BLaER1 (cell line): ENCODE measurements around the gene C17orf114.

Experiments used
- H3K27ac ChIP-seq: shearing (Covaris generic); formaldehyde crosslinking; 2 replicates; pipeline ENCODE4 v1.8.1; 2022
- H3K27me3 ChIP-seq: shearing (Covaris generic); formaldehyde crosslinking; 2 replicates; pipeline ENCODE4 v1.8.1; 2022
- H3K36me3 ChIP-seq: shearing (Covaris generic); formaldehyde crosslinking; 2 replicates; pipeline ENCODE4 v1.8.1; 2022
- H3K4me1 ChIP-seq: shearing (Covaris generic); formaldehyde crosslinking; 2 replicates; pipeline ENCODE4 v1.8.1; 2022
- H3K4me2 ChIP-seq: shearing (Covaris generic); formaldehyde crosslinking; 2 replicates; pipeline ENCODE4 v1.8.1; 2022
- H3K4me3 ChIP-seq: shearing (Covaris generic); formaldehyde crosslinking; 2 replicates; pipeline ENCODE4 v1.8.1; 2022
- H3K9ac ChIP-seq: shearing (Covaris generic); formaldehyde crosslinking; 2 replicates; pipeline ENCODE4 v1.8.1; 2022
- H3K9me3 ChIP-seq: shearing (Covaris generic); formaldehyde crosslinking; 2 replicates; pipeline ENCODE4 v1.8.1; 2022
- H4K20me1 ChIP-seq: shearing (Covaris generic); formaldehyde crosslinking; 2 replicates; pipeline ENCODE4 v1.8.1; 2022
- Cebpa-rat ChIP-seq: shearing (Covaris generic); IDR thresholded peaks from 2 replicates; pipeline ENCODE4 v1.8.1; 2022

Gene C17orf114

DNA sequence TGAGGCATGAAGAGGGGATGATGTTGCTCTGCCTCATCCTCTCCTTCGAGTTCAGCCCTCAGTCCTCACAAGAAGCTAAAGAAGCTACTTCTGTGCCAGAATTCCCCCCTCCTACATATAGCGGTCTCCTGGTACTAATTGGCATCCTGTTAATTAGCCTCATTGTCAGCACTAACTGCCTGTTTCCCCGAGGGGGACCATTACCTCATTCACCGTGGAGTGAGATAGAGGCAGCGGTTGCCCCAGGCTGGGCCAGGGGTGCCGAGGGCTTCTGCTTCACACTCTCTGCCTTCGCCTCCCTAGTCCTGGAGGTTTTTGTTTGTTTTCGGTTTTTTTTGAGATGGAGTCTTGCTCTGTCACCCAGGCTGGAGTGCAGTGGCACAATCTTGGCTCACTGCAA is 25.3 kb upstream of the C17orf114 start:
- H3K4me2 ChIP-seq = no peak overlapping the region
- H3K9ac ChIP-seq = no peak overlapping the region
- no peak overlapping the region for H3K4me3 ChIP-seq
- TF ChIP-seq Cebpa-rat = no peak
- no peaks in the 10 kb centered on the region for H3K27me3 ChIP-seq
- no peaks in the 10 kb centered on the region for H3K9me3 ChIP-seq
- H3K27ac ChIP-seq = no peak overlapping the region
- peaks cover 14% of the 10 kb centered on the region; the same call in 1 of the 2 replicates for H3K36me3 ChIP-seq
- no peaks in the 10 kb centered on the region for H3K4me1 ChIP-seq
- no peaks in the 10 kb centered on the region for H4K20me1 ChIP-seq

DNA sequence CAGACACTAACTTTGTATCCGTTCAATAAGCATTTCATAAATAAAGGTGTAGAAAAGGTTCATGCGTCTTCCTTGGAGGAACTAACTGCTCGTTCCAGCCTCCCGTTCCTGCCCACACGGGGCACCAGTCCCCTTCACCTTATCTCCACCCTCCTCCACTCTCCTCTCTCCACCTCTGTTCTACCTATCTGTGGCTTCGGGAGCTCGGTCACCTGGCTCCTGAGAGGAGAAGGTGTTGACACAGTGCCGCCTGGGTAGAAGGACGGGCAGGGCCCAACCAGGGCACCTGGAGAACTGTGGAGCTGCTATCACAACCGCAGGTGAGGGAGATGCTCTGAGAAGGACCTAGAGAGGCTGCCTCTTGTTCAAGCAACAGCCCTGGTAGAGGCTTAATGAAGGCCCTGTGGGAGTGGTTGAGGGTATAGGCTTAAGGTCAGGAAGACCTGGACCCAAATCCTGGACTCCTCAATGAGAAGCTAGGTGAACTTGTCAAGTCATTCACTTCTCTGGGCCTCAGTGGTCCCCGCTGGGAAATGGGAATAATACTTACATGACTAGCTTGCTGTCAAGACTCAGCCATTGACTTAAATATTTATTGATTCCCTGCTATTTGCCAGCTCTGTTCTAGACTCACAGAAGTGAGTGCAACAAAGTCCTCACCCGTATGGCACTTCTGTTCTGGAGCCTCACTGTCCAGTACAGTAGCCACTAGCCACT is 21.4 kb upstream of the C17orf114 start:
- no peak for TF ChIP-seq Cebpa-rat
- Histone ChIP-seq H3K4me1 (no peaks in the 10 kb centered on the region), H3K36me3 (peaks cover 23% of the 10 kb centered on the region; the same call in 1 of the 2 replicates), H3K4me2 (no peak overlapping the region), H3K27ac (no peak overlapping the region), H3K9me3 (no peaks in the 10 kb centered on the region), H4K20me1 (no peaks in the 10 kb centered on the region), H3K27me3 (no peaks in the 10 kb centered on the region), H3K9ac (no peak overlapping the region), H3K4me3 (no peak overlapping the region)

DNA sequence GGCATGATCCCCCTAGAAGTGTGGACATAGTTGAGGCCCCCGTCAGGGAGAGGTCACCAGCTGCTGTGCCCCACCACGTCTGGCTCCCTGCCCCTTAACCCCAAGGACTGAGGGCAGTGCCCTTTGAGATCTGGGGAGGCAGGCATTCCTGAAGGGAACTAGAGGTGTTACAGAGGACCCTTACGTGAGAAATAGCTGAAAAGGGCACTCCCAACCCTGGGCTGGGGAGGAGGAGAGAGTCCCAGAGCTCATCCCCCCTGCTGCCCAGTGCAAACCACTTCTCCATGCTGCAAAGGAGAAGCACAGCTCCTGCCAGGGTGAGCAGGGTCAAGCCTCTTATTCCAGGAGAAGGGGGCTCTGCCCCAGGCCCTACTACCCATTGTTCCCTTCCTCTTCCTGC is 20.7 kb upstream of the C17orf114 start:
- no peak overlapping the region for H3K27ac ChIP-seq
- no peaks in the 10 kb centered on the region for H3K4me1 ChIP-seq
- no peak overlapping the region for H3K4me3 ChIP-seq
- no peaks in the 10 kb centered on the region for H3K27me3 ChIP-seq
- H3K9ac ChIP-seq = no peak overlapping the region
- no peaks in the 10 kb centered on the region for H4K20me1 ChIP-seq
- no peaks in the 10 kb centered on the region for H3K9me3 ChIP-seq
- no peak overlapping the region for H3K4me2 ChIP-seq
- H3K36me3 ChIP-seq = peaks cover 28% of the 10 kb centered on the region; the same call in 1 of the 2 replicates
- no peak for TF ChIP-seq Cebpa-rat

DNA sequence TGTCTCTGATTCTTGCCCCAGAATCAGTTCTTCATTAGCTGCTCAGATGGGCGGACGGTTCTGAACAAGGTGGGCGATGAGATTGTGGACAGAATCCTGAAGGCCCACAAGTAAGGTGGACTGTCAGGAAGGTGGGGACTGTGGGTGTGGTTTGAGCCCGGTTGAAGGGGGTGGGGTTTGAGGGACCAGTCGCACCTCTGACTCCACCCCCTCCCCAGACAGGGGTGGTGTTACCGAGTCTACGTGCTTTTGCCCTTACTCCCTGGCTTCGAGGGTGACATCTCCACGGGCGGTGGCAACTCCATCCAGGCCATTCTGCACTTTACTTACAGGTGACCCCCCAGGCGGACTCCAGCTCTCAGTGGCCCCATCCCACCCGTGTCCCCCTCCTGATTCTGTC is 16.1 kb upstream of the C17orf114 start:
- Histone ChIP-seq H3K4me3 (no peak overlapping the region), H3K27me3 (no peaks in the 10 kb centered on the region), H3K4me2 (no peak overlapping the region), H3K9ac (no peak overlapping the region), H4K20me1 (no peaks in the 10 kb centered on the region), H3K4me1 (no peaks in the 10 kb centered on the region), H3K36me3 (peaks cover 60% of the 10 kb centered on the region), H3K27ac (no peak overlapping the region), H3K9me3 (no peaks in the 10 kb centered on the region)
- TF ChIP-seq Cebpa-rat = no peak

DNA sequence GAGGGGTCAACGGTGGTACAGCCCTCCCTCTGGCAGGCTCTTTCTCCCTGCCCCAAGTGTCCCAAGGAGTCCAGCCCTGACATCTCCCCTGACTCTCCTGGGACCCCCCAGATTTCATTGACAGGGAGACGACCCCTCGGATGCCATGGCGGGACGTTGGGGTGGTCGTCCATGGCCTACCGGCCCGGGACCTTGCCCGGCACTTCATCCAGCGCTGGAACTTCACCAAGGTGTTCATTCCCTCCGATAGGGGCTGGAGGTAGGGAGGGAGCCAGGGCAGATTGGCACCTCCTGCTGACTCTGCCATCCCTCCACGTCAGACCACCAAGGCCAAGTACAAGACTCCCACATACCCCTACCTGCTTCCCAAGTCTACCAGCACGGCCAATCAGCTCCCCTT is 14.7 kb upstream of the C17orf114 start:
- H3K9ac ChIP-seq = no peak overlapping the region
- no peak overlapping the region for H3K4me2 ChIP-seq
- H4K20me1 ChIP-seq = no peaks in the 10 kb centered on the region
- peaks cover 50% of the 10 kb centered on the region for H3K36me3 ChIP-seq
- H3K27me3 ChIP-seq = no peaks in the 10 kb centered on the region
- H3K27ac ChIP-seq = no peak overlapping the region
- H3K9me3 ChIP-seq = no peaks in the 10 kb centered on the region
- no peak for TF ChIP-seq Cebpa-rat
- no peak overlapping the region for H3K4me3 ChIP-seq
- H3K4me1 ChIP-seq = no peaks in the 10 kb centered on the region; the same call in 1 of the 2 replicates

DNA sequence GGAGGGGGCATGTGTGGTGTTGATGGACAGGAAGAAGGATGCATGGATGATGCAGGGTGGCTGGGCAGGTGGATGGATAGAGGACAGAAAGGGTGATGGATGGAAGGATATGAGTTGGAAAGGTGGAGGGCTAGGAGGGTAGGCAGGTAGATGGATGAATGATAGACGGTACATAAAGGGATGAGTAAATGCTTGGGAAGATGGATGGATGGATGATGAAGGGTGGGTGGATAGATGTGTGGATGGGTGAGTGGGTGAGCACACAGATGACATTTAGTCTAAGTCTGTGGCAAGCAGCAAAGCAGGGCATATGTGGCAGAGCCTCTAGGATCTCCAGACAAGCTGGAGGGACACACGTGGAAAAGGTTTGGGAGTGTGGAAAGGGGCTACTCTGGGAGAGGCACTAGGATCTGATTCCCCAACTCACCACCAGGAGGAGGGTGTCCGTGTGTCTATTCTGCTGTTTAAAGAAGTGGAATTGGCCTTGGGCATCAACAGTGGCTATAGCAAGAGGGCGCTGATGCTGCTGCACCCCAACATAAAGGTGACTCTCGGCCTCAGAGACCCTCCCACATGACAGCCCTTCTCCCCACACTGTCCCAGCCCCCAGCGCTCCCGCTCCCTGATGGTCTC is 13.0 kb upstream of the C17orf114 start:
- no peak overlapping the region for H3K4me2 ChIP-seq
- H3K36me3 ChIP-seq = peaks cover 50% of the 10 kb centered on the region
- no peak for TF ChIP-seq Cebpa-rat
- no peaks in the 10 kb centered on the region for H3K9me3 ChIP-seq
- no peaks in the 10 kb centered on the region for H3K27me3 ChIP-seq
- no peaks in the 10 kb centered on the region for H4K20me1 ChIP-seq
- H3K27ac ChIP-seq = no peak overlapping the region
- peaks cover 14% of the 10 kb centered on the region for H3K4me1 ChIP-seq
- no peak overlapping the region for H3K9ac ChIP-seq
- H3K4me3 ChIP-seq = no peak overlapping the region

DNA sequence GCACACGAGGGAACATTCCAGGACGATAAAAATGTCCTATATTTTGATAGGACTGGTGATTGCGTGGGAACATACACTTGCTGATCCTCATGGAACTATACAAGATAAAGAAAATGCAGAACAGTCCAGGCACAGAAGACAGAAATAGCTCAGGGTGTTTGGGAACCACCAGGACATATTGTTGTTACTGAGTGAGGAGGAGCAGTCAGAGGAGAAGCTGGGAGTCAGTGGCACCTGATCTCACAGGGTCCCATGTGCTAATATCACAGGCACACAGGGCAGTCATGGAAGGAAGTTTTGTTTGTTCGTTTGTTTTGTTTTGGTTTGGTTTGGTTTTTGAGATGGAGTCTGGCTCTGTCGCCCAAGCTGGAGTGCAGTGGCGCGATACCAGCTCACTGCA is 10.6 kb upstream of the C17orf114 start:
- H3K27me3 ChIP-seq = no peaks in the 10 kb centered on the region
- no peak for TF ChIP-seq Cebpa-rat
- peaks cover 27% of the 10 kb centered on the region for H3K4me1 ChIP-seq
- H3K9ac ChIP-seq = no peak overlapping the region
- no peak overlapping the region for H3K4me3 ChIP-seq
- H3K27ac ChIP-seq = no peak overlapping the region
- H3K36me3 ChIP-seq = peaks cover 46% of the 10 kb centered on the region
- H3K4me2 ChIP-seq = no peak overlapping the region
- H3K9me3 ChIP-seq = no peaks in the 10 kb centered on the region
- H4K20me1 ChIP-seq = 0 out of 2 replicates have a peak, but pooled peaks cover 5% of the 10 kb centered on the region

DNA sequence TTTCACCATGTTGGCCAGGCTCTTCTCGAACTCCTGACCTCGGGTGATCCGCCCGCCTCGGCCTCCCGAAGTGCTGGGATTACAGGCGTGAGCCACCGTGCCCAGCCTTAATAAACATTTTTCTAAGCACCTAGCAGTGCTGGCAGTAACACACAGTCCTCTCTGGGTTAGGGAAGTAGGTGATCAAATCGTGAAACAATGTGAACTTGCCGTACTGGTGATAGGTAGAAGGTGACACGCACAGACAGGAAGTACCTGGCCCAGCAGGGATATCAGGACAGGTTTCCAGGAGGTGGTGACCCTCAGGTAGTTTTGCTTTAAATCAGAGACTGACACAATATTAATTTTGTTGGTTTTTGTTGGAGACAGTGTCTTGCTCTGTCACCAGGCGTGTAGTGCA is 9.3 kb upstream of the C17orf114 start:
- H3K4me1 ChIP-seq = peaks cover 30% of the 10 kb centered on the region
- no peaks in the 10 kb centered on the region for H3K9me3 ChIP-seq
- H3K9ac ChIP-seq = no peak overlapping the region
- 0 out of 2 replicates have a peak, but pooled peaks cover 6% of the 10 kb centered on the region for H4K20me1 ChIP-seq
- no peaks in the 10 kb centered on the region for H3K27me3 ChIP-seq
- H3K4me2 ChIP-seq = no peak overlapping the region
- no peak overlapping the region for H3K27ac ChIP-seq
- H3K36me3 ChIP-seq = peaks cover 33% of the 10 kb centered on the region
- no peak overlapping the region for H3K4me3 ChIP-seq
- no peak for TF ChIP-seq Cebpa-rat

DNA sequence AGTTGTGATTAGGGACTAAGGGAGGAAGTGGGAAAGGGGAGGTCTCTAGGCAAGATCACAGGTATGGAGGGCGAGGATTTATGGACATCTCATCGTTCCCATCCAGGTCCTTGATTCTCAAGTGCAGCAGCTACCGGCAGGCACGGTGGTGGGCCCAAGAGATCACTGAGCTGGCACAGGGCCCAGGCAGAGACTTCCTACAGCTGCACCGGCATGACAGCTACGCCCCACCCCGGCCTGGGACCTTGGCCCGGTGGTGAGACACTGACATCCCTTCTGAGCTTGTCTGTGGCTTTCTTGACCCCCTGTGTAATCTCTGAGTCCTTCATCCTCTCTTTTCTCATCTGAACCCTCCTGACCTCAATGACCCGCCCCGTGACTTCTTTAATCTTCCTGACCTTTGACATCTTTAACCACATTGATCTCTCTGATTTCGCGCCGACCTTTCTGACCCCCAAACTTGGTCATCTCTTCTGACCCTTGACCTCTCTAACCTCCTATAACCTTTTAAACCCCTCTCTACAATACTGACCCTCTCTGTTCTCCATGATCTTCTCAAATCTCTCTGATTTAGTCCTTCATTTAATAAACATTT is 8.7 kb upstream of the C17orf114 start:
- H3K4me2 ChIP-seq = peak overlapping the region; percentile 51
- no peak for TF ChIP-seq Cebpa-rat
- H4K20me1 ChIP-seq = 0 out of 2 replicates have a peak, but pooled peaks cover 6% of the 10 kb centered on the region
- H3K9ac ChIP-seq = no peak overlapping the region
- no peaks in the 10 kb centered on the region for H3K9me3 ChIP-seq
- no peak overlapping the region for H3K27ac ChIP-seq
- H3K4me1 ChIP-seq = peaks cover 35% of the 10 kb centered on the region
- H3K36me3 ChIP-seq = peaks cover 27% of the 10 kb centered on the region
- no peaks in the 10 kb centered on the region for H3K27me3 ChIP-seq
- H3K4me3 ChIP-seq = no peak overlapping the region

DNA sequence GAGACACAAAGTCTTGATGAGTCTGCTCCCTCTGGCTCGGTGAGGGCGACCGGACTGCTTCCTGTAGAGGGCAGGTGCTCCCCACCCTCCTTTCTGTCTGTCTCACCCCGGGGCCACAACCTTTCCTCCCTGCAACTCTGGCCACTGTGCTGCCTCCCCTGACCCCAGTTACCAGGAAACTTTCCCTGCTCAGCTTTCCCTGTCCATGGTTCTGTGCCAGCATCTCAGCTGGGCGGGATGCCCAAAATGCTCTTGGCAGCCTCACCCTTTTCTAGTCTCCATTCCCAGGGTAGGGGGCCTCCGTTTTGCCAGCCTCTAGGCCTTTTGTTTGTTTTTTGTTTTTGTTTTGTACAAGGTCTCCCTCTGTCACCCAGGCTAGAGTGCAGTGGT is 6.2 kb upstream of the C17orf114 start:
- TF ChIP-seq Cebpa-rat = no peak
- H3K27ac ChIP-seq = no peak overlapping the region
- H3K9me3 ChIP-seq = no peaks in the 10 kb centered on the region
- peaks cover 35% of the 10 kb centered on the region for H3K4me1 ChIP-seq
- H3K4me2 ChIP-seq = peak overlapping the region; percentile 95
- peak overlapping the region; percentile 83; the same call in 1 of the 2 replicates for H3K4me3 ChIP-seq
- peaks cover 10% of the 10 kb centered on the region for H3K36me3 ChIP-seq
- 0 out of 2 replicates have a peak, but pooled peaks cover 6% of the 10 kb centered on the region for H4K20me1 ChIP-seq
- no peak overlapping the region; the same call in 1 of the 2 replicates for H3K9ac ChIP-seq
- H3K27me3 ChIP-seq = no peaks in the 10 kb centered on the region
